Ovary (tissue), 9 donors: ENCODE measurements around the gene SH3BP4. TPM values are rescaled to one million over a fixed set of nuclear protein-coding genes. Genes with fewer than 3 reads are reported as not detected.

Source experiments
- DNase-seq, 5 donors: peaks; one replicate each; pipeline ENCODE4 v3.0.0-alpha.2; 2019 to 2020
- H3K27ac ChIP-seq, 2 donors: fragments of 200-600 bp; one replicate each; pipeline versions ENCODE4 v1.5.1 to v1.8.0; 2019 to 2022
- H3K27me3 ChIP-seq: fragments of 200-600 bp; one replicate; pipeline ENCODE4 v1.8.0; 2022
- H3K36me3 ChIP-seq: fragments of 200-600 bp; sonication (generic); one replicate; pipeline ENCODE4 v1.5.1; 2019
- H3K4me1 ChIP-seq: one replicate; pipeline ENCODE4 v1.8.1; 2013; ENCODE audit warnings: mild to moderate bottlenecking, moderate library complexity; ENCODE audit not compliant: insufficient read depth
- H3K4me3 ChIP-seq: fragments of 200-600 bp; sonication (generic); one replicate; pipeline ENCODE4 v1.5.1; 2017
- H3K9me3 ChIP-seq, 2 donors: fragments of 200-600 bp in 1 of 2; sonication (generic) in 1 of 2; one replicate each; pipeline versions ENCODE4 v1.5.1 to v1.8.1; 2013 to 2019; ENCODE audit warnings: mild to moderate bottlenecking in 1 of 2, moderate library complexity in 1 of 2
- CTCF ChIP-seq, 3 donors: fragments of 450-650 bp in 2 of 3; fragments of 200-600 bp in 1 of 3; IDR thresholded peaks; one replicate each; pipeline versions ENCODE4 v1.5.1 to v1.8.0; 2016 to 2022; ENCODE audit warnings: antibody characterized with exemption in 3 of 3, mild to moderate bottlenecking in 1 of 3
- EP300 ChIP-seq: sonication (generic); formaldehyde crosslinking; IDR thresholded peaks from one replicate; pipeline ENCODE4 v1.6.1; 2017; ENCODE audit warnings: antibody characterized with exemption
- POLR2A ChIP-seq: fragments of 450-650 bp; IDR thresholded peaks from one replicate; pipeline ENCODE4 v1.6.1; 2017; ENCODE audit warnings: antibody characterized with exemption, mild to moderate bottlenecking, moderate library complexity
- WGBS, 3 donors: extraction: QIAGEN DNeasy Blood & Tissue Kit in 1 of 3; methylation state at CpG; one replicate each; pipeline versions ENCODE4 v1.1.5 to v1.1.7; 2013 to 2017; 5-methylcytosine and 5-hydroxymethylcytosine counted together
- intact Hi-C, 4 donors: fragments of 100-400 bp; cut with DNase I; formaldehyde crosslinking; loops; one replicate each; pipeline versions ENCODE4 v1.11.0 to v1.15.1; 2022 to 2023
- polyA plus RNA-seq, 2 donors: library from polyadenylated mRNA; stranded (reverse); fragments of 200-250 nt in 1 of 2; fragments of 350-450 nt in 1 of 2; fragmentation: Illumina TruSeq in 1 of 2; extraction: RNeasy Lipid Tissue Mini Kit (QIAGEN cat#74804) in 1 of 2; gene quantifications; one replicate each; pipeline ENCODE4 v1.2.3, GENCODE V29; 2013 to 2014
- total RNA-seq, 7 donors: library from RNA; depleted of rRNA in 2 of 7; stranded (reverse); fragments of >200 nt in 2 of 7; fragmentation: NEBNext Ultra II Directional in 3 of 7; extraction: Animal tissue kit (Norgen Biotek cat#: 25700) in 3 of 7; gene quantifications; one replicate each; pipeline versions ENCODE4 v1.1.0 to v1.2.4, GENCODE V29; 2016 to 2023
- donor health status: DM: no; HTN: no; CAD: no; lungs with moderate emphysema.
- donor health status: DM: no; HTN: no; CAD: no.
- donor health status: Bipolar disorder and iron deficiency.
- donor health status: DM: yes; HTN: yes; CAD: no.
- donor health status: DM: no; HTN: no; CAD: no.
- donor health status: DM: yes; HTN: yes; CAD: no.

SH3BP4 gene
- total and polyA plus RNA-seq, 9 donors: 20.3 to 44.9 (median 36.9) TPM

- WGBS, 3 donors: 86 to 88% (median 87%) methylated on average over 15 of the region's 15 CpGs
- Histone ChIP-seq H3K9me3 (no peaks in the 10 kb centered on the region), H3K27ac (no peak overlapping the region), H3K36me3 (no peaks in the 10 kb centered on the region), H3K27me3 (no peaks in the 10 kb centered on the region), H3K4me1 (no peaks in the 10 kb centered on the region), H3K4me3 (no peak overlapping the region)
- intact Hi-C loops: no loop called here
- TF ChIP-seq EP300 (no peak), CTCF (IDR thresholded peaks at IDR 0.05) (no peak), POLR2A (no peak)
- no peak for DNase-seq
Measured at GRCh38 chr2:235045336-235045972, 93.6 kb downstream of the SH3BP4 start.

GRCh38 chr2:235045973-235046343, 94.1 kb downstream of the SH3BP4 start:
- 90 to 91% (median 90%) methylated on average over 9 of the region's 9 CpGs for WGBS, 3 donors
- TF ChIP-seq POLR2A (no peak), CTCF (IDR thresholded peaks at IDR 0.05) (no peak), EP300 (no peak)
- no peak for DNase-seq

GRCh38 chr2:235046589-235046988, 94.8 kb downstream of the SH3BP4 start:
- TF ChIP-seq EP300 (no peak), CTCF (IDR thresholded peaks at IDR 0.05) (no peak), POLR2A (no peak)
- no peak for DNase-seq
- Histone ChIP-seq H3K27ac (no peak overlapping the region), H3K9me3 (no peaks in the 10 kb centered on the region), H3K4me3 (no peak overlapping the region), H3K4me1 (no peaks in the 10 kb centered on the region), H3K36me3 (no peaks in the 10 kb centered on the region), H3K27me3 (no peaks in the 10 kb centered on the region)
- 93 to 97% (median 95%) methylated on average over 5 of the region's 5 CpGs for WGBS, 3 donors
- intact Hi-C loops: no loop called here

More at GRCh38 chr2:235045973-235046343, 94.1 kb downstream of the SH3BP4 start:
- H3K4me1 ChIP-seq: no peaks in the 10 kb centered on the region
- no peak overlapping the region for H3K4me3 ChIP-seq
- intact Hi-C loops: no loop called here
- H3K36me3 ChIP-seq: no peaks in the 10 kb centered on the region
- H3K27ac ChIP-seq: no peak overlapping the region
- no peaks in the 10 kb centered on the region for H3K9me3 ChIP-seq
- H3K27me3 ChIP-seq: no peaks in the 10 kb centered on the region

- no peak overlapping the region for H3K27ac ChIP-seq
- intact Hi-C loops: no loop called here
Measured at GRCh38 chr2:235047171-235048160, 95.6 kb downstream of the SH3BP4 start.

More at GRCh38 chr2:235047171-235048160, 95.6 kb downstream of the SH3BP4 start:
- no peak overlapping the region for H3K4me3 ChIP-seq
- no peaks in the 10 kb centered on the region for H3K9me3 ChIP-seq
- no peaks in the 10 kb centered on the region for H3K4me1 ChIP-seq
- no peaks in the 10 kb centered on the region for H3K36me3 ChIP-seq
- H3K27me3 ChIP-seq: no peaks in the 10 kb centered on the region
- TF ChIP-seq POLR2A: no peak
- DNase-seq: peak in 1 of 5 donors; percentile 5
- WGBS, 3 donors: 92 to 93% (median 92%) methylated on average over 24 of the region's 24 CpGs
